HEK293 (cell line): ENCODE measurements around the gene RNF31.
A peak's percentile ranks its signal among the peaks of the same experiment; 100 is the strongest.

Source experiments
- HOXC10 ChIP-seq: sonication (generic); formaldehyde crosslinking; IDR thresholded peaks from 2 replicates; pipeline ENCODE4 v1.8.1; 2023; ENCODE audit warnings: mild to moderate bottlenecking, missing genetic modification reagents
- IKZF3 ChIP-seq: fragments of 450-650 bp; IDR thresholded peaks from 2 replicates; pipeline ENCODE4 v1.5.0; 2018; ENCODE audit warnings: missing biosample characterization, mild to moderate bottlenecking, missing genetic modification characterization, moderate library complexity
- KLF1 ChIP-seq: fragments of 450-650 bp; formaldehyde crosslinking; IDR thresholded peaks from 2 replicates; pipeline ENCODE4 v1.5.1; 2016; ENCODE audit warnings: missing biosample characterization, missing genetic modification characterization
- OSR2 ChIP-seq: fragments of 450-650 bp; formaldehyde crosslinking; IDR thresholded peaks from 2 replicates; pipeline ENCODE4 v1.5.1; 2016; ENCODE audit warnings: missing biosample characterization, missing genetic modification characterization
- OVOL3 ChIP-seq: fragments of 450-650 bp; formaldehyde crosslinking; IDR thresholded peaks from 2 replicates; pipeline ENCODE4 v1.5.1; 2016; ENCODE audit warnings: missing biosample characterization, missing genetic modification characterization
- YY1 ChIP-seq: fragments of 450-650 bp; formaldehyde crosslinking; IDR thresholded peaks from 2 replicates; pipeline ENCODE4 v1.5.1; 2018; ENCODE audit warnings: missing biosample characterization, missing genetic modification characterization
- ZBTB48 ChIP-seq: fragments of 450-650 bp; formaldehyde crosslinking; IDR thresholded peaks from 2 replicates; pipeline ENCODE4 v1.5.1; 2016; ENCODE audit warnings: missing biosample characterization, missing genetic modification characterization
- ZNF121 ChIP-seq: fragments of 450-650 bp; formaldehyde crosslinking; IDR thresholded peaks from 2 replicates; pipeline ENCODE4 v1.5.1; 2016; ENCODE audit warnings: missing biosample characterization, missing genetic modification characterization
- ZNF132 ChIP-seq: fragments of 450-650 bp; formaldehyde crosslinking; IDR thresholded peaks from 2 replicates; pipeline ENCODE4 v1.5.1; 2017; ENCODE audit warnings: missing biosample characterization, missing genetic modification characterization, borderline replicate concordance
- ZNF146 ChIP-seq: fragments of 450-650 bp; formaldehyde crosslinking; IDR thresholded peaks from 2 replicates; pipeline ENCODE4 v1.5.1; 2016; ENCODE audit warnings: missing biosample characterization, missing genetic modification characterization
- ZNF2 ChIP-seq: fragments of 450-650 bp; formaldehyde crosslinking; IDR thresholded peaks from 2 replicates; pipeline ENCODE4 v1.5.1; 2016; ENCODE audit warnings: missing biosample characterization, missing genetic modification characterization
- ZNF266 ChIP-seq: fragments of 450-650 bp; formaldehyde crosslinking; IDR thresholded peaks from 2 replicates; pipeline ENCODE4 v1.5.1; 2016; ENCODE audit warnings: missing biosample characterization, missing genetic modification characterization, low read depth
- ZNF341 ChIP-seq: fragments of 450-650 bp; formaldehyde crosslinking; IDR thresholded peaks from 2 replicates; pipeline ENCODE4; 2016; ENCODE audit warnings: low read depth, missing biosample characterization, missing genetic modification characterization
- ZNF391 ChIP-seq: fragments of 450-650 bp; formaldehyde crosslinking; IDR thresholded peaks from 2 replicates; pipeline ENCODE4 v1.5.1; 2016; ENCODE audit warnings: low read depth, missing biosample characterization, missing genetic modification characterization, borderline replicate concordance
- ZNF394 ChIP-seq: fragments of 450-650 bp; formaldehyde crosslinking; IDR thresholded peaks from 2 replicates; pipeline ENCODE4 v1.5.1; 2016; ENCODE audit warnings: missing biosample characterization, missing genetic modification characterization, mild to moderate bottlenecking, moderate library complexity, borderline replicate concordance
- ZNF416 ChIP-seq: fragments of 450-650 bp; formaldehyde crosslinking; IDR thresholded peaks from 2 replicates; pipeline ENCODE4 v1.5.1; 2016; ENCODE audit warnings: missing biosample characterization, missing genetic modification characterization
- ZNF510 ChIP-seq: fragments of 450-650 bp; formaldehyde crosslinking; IDR thresholded peaks from 2 replicates; pipeline ENCODE4 v1.5.1; 2018; ENCODE audit warnings: mild to moderate bottlenecking, missing genetic modification characterization, missing biosample characterization; ENCODE audit not compliant: insufficient replicate concordance
- ZNF555 ChIP-seq: fragments of 450-650 bp; formaldehyde crosslinking; conservative IDR thresholded peaks from 2 replicates; pipeline ENCODE4 v1.5.1; 2017; ENCODE audit warnings: missing biosample characterization, mild to moderate bottlenecking, missing genetic modification characterization, inconsistent platforms
- ZNF621 ChIP-seq: fragments of 450-650 bp; formaldehyde crosslinking; IDR thresholded peaks from 2 replicates; pipeline ENCODE4 v1.5.1; 2017; ENCODE audit warnings: missing biosample characterization, missing genetic modification characterization
- ZNF707 ChIP-seq: fragments of 450-650 bp; formaldehyde crosslinking; IDR thresholded peaks from 2 replicates; pipeline ENCODE4 v1.5.1; 2016; ENCODE audit warnings: missing biosample characterization, missing genetic modification characterization
- TF ChIP-seq, protein P1 (sequence below): fragments of 450-650 bp; formaldehyde crosslinking; IDR thresholded peaks from 2 replicates; pipeline ENCODE4 v1.5.1; 2017; ENCODE audit warnings: missing biosample characterization, missing genetic modification characterization
- TF ChIP-seq, protein P2 (sequence below): fragments of 450-650 bp; formaldehyde crosslinking; IDR thresholded peaks from 2 replicates; pipeline ENCODE4 v1.5.1; 2016; ENCODE audit warnings: missing biosample characterization, missing genetic modification characterization
- TF ChIP-seq, protein P3 (sequence below): fragments of 450-650 bp; formaldehyde crosslinking; IDR thresholded peaks from 2 replicates; pipeline ENCODE4 v1.5.1; 2016; ENCODE audit warnings: missing biosample characterization, missing genetic modification characterization, borderline replicate concordance
- TF ChIP-seq, protein P4 (sequence below): fragments of 450-650 bp; formaldehyde crosslinking; conservative IDR thresholded peaks from 2 replicates; pipeline ENCODE4 v1.5.1; 2016; ENCODE audit warnings: low read depth, missing biosample characterization, missing genetic modification characterization
- TF ChIP-seq, protein P5 (sequence below): fragments of 450-650 bp; formaldehyde crosslinking; IDR thresholded peaks from 2 replicates; pipeline ENCODE4 v1.5.1; 2016; ENCODE audit warnings: missing biosample characterization, missing genetic modification characterization, low read depth

RNF31 gene

DNA sequence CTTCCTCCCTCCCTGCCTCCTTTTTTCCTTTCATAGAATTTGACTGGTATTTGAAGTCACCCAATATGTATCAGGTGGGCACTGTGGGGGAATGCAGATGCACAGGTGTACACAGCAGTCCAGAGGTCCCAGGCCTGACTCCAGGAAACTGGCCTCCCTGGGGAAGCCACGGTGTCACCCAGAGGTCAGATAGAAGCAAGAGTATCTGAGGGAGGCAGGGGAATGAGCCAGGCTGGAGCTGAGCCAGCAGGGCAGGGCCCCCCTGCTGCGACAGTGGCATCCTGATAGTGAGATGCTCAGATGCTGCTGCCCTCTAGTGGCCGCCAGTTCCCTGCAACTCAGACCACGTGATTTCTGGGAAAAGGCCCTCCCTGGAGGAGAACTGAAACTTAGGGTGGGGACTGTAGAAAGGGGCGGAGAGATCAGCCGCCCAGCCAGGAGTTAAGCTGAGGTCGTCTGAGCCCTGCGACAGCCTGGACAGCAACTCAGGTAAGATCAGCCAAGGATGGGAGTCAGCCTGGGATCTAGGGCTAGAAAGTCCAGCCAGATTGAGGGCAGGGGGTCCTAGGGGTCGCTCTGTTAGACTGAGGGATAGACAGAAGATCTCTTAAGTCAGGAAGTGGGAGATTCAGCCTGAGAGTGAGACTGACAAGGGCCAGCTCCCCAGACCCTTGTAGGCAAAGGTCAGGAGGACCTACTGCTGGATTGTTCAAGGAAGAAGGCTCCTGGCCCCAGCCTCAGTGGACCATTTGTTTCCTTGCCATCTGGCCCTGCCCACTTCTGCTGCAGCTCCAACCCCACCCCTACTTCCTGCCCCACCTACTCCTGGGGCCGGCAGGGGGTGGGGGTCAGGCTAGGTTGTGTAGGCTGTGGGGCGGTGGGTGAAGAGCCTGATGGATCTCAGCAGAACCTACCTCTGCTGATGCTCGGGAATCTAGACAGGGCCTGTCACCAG, 13.8 kb downstream of the RNF31 start, which contains the start of gene IRF9 (continued):
- TF ChIP-seq, protein P1, sequence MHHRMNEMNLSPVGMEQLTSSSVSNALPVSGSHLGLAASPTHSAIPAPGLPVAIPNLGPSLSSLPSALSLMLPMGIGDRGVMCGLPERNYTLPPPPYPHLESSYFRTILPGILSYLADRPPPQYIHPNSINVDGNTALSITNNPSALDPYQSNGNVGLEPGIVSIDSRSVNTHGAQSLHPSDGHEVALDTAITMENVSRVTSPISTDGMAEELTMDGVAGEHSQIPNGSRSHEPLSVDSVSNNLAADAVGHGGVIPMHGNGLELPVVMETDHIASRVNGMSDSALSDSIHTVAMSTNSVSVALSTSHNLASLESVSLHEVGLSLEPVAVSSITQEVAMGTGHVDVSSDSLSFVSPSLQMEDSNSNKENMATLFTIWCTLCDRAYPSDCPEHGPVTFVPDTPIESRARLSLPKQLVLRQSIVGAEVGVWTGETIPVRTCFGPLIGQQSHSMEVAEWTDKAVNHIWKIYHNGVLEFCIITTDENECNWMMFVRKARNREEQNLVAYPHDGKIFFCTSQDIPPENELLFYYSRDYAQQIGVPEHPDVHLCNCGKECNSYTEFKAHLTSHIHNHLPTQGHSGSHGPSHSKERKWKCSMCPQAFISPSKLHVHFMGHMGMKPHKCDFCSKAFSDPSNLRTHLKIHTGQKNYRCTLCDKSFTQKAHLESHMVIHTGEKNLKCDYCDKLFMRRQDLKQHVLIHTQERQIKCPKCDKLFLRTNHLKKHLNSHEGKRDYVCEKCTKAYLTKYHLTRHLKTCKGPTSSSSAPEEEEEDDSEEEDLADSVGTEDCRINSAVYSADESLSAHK: no peak
- peak; percentile 78 for TF ChIP-seq KLF1 (tag by site-specific recombination)
- TF ChIP-seq, protein P2, sequence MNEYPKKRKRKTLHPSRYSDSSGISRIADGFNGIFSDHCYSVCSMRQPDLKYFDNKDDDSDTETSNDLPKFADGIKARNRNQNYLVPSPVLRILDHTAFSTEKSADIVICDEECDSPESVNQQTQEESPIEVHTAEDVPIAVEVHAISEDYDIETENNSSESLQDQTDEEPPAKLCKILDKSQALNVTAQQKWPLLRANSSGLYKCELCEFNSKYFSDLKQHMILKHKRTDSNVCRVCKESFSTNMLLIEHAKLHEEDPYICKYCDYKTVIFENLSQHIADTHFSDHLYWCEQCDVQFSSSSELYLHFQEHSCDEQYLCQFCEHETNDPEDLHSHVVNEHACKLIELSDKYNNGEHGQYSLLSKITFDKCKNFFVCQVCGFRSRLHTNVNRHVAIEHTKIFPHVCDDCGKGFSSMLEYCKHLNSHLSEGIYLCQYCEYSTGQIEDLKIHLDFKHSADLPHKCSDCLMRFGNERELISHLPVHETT: peak; percentile 79; the same call in 1 of the 2 replicates
- TF ChIP-seq ZNF2 (tag by site-specific recombination): peak; percentile 89
- no peak for TF ChIP-seq ZNF132 (tag by site-specific recombination)
- TF ChIP-seq ZNF555: no peak
- TF ChIP-seq ZNF394 (tag by site-specific recombination): peak; percentile 81; the same call in 1 of the 2 replicates
- TF ChIP-seq, protein P3, sequence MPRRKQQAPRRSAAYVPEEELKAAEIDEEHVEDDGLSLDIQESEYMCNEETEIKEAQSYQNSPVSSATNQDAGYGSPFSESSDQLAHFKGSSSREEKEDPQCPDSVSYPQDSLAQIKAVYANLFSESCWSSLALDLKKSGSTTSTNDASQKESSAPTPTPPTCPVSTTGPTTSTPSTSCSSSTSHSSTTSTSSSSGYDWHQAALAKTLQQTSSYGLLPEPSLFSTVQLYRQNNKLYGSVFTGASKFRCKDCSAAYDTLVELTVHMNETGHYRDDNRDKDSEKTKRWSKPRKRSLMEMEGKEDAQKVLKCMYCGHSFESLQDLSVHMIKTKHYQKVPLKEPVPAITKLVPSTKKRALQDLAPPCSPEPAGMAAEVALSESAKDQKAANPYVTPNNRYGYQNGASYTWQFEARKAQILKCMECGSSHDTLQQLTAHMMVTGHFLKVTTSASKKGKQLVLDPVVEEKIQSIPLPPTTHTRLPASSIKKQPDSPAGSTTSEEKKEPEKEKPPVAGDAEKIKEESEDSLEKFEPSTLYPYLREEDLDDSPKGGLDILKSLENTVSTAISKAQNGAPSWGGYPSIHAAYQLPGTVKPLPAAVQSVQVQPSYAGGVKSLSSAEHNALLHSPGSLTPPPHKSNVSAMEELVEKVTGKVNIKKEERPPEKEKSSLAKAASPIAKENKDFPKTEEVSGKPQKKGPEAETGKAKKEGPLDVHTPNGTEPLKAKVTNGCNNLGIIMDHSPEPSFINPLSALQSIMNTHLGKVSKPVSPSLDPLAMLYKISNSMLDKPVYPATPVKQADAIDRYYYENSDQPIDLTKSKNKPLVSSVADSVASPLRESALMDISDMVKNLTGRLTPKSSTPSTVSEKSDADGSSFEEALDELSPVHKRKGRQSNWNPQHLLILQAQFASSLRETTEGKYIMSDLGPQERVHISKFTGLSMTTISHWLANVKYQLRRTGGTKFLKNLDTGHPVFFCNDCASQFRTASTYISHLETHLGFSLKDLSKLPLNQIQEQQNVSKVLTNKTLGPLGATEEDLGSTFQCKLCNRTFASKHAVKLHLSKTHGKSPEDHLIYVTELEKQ (tag by site-specific recombination): 0 out of 2 replicates have a peak, but pooled peaks have one; percentile 12
- no peak for TF ChIP-seq ZNF266 (tag by site-specific recombination)
- TF ChIP-seq, protein P4, sequence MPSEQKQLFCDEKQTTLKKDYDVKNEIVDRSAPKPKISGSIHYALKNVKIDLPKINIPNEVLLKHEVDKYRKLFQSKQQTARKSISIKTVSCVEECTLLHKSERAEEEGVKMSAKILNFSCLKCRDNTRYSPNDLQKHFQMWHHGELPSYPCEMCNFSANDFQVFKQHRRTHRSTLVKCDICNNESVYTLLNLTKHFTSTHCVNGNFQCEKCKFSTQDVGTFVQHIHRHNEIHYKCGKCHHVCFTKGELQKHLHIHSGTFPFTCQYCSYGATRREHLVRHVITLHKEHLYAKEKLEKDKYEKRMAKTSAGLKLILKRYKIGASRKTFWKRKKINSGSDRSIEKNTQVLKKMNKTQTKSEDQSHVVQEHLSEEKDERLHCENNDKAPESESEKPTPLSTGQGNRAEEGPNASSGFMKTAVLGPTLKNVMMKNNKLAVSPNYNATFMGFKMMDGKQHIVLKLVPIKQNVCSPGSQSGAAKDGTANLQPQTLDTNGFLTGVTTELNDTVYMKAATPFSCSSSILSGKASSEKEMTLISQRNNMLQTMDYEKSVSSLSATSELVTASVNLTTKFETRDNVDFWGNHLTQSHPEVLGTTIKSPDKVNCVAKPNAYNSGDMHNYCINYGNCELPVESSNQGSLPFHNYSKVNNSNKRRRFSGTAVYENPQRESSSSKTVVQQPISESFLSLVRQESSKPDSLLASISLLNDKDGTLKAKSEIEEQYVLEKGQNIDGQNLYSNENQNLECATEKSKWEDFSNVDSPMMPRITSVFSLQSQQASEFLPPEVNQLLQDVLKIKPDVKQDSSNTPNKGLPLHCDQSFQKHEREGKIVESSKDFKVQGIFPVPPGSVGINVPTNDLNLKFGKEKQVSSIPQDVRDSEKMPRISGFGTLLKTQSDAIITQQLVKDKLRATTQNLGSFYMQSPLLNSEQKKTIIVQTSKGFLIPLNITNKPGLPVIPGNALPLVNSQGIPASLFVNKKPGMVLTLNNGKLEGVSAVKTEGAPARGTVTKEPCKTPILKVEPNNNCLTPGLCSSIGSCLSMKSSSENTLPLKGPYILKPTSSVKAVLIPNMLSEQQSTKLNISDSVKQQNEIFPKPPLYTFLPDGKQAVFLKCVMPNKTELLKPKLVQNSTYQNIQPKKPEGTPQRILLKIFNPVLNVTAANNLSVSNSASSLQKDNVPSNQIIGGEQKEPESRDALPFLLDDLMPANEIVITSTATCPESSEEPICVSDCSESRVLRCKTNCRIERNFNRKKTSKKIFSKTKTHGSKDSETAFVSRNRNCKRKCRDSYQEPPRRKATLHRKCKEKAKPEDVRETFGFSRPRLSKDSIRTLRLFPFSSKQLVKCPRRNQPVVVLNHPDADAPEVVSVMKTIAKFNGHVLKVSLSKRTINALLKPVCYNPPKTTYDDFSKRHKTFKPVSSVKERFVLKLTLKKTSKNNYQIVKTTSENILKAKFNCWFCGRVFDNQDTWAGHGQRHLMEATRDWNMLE: no peak
- no peak for TF ChIP-seq ZNF707 (tag by site-specific recombination)
- TF ChIP-seq ZNF341 (tag by site-specific recombination): no peak
- TF ChIP-seq ZNF121 (tag by site-specific recombination): no peak
- peak; percentile 76 for TF ChIP-seq ZBTB48 (tag by site-specific recombination)
- no peak for TF ChIP-seq OSR2 (tag by site-specific recombination)
- TF ChIP-seq, protein P5, sequence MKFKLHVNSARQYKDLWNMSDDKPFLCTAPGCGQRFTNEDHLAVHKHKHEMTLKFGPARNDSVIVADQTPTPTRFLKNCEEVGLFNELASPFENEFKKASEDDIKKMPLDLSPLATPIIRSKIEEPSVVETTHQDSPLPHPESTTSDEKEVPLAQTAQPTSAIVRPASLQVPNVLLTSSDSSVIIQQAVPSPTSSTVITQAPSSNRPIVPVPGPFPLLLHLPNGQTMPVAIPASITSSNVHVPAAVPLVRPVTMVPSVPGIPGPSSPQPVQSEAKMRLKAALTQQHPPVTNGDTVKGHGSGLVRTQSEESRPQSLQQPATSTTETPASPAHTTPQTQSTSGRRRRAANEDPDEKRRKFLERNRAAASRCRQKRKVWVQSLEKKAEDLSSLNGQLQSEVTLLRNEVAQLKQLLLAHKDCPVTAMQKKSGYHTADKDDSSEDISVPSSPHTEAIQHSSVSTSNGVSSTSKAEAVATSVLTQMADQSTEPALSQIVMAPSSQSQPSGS: no peak
- no peak for TF ChIP-seq OVOL3 (tag by site-specific recombination)
- TF ChIP-seq ZNF621: no peak
- peak; percentile 59; the same call in 1 of the 2 replicates for TF ChIP-seq ZNF391
- peak; percentile 88 for TF ChIP-seq IKZF3
- TF ChIP-seq YY1 (tag by site-specific recombination): no peak
- no peak for TF ChIP-seq ZNF510 (tag by site-specific recombination)
- TF ChIP-seq HOXC10 (CRISPR knock-in tag): no peak
- no peak for TF ChIP-seq ZNF146
- TF ChIP-seq ZNF416 (tag by site-specific recombination): no peak
